ENCODE results near the gene B4GALNT2.

B4GALNT2 gene

DNA sequence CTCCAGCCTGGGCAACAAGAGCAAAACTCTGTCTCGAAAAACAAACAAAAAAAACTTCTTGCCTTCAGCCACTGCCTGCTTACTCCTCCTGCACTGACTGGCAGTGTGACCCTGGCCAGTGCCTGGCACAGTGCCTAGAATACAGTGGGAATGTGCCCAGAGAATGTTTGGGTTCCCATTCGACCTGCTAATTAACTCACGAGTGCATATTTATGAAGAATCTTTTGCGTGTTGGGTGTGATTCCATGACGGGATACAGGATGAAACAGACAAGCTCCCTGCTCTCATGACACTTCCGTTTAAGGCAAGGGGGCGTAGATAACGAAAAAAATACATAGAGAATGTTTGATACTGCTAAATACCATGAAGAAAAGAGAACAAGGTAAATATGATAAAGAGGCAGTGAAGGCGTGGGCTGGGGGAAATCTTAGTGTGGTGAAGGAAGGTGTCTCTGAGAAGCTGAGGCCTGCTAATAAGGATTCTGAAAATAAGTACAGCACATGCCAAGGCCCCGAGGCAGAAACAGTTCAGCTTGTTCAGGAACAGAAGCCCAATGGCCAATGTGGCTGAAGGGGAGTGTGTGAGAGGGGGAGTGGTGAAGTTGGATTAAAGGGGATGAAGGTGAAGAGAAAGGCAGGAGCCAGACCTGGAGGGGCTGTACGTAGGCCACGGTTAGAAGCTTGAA lies 82.2 kb downstream of the B4GALNT2 start:
- peak; percentile 38 for DNase-seq

DNA sequence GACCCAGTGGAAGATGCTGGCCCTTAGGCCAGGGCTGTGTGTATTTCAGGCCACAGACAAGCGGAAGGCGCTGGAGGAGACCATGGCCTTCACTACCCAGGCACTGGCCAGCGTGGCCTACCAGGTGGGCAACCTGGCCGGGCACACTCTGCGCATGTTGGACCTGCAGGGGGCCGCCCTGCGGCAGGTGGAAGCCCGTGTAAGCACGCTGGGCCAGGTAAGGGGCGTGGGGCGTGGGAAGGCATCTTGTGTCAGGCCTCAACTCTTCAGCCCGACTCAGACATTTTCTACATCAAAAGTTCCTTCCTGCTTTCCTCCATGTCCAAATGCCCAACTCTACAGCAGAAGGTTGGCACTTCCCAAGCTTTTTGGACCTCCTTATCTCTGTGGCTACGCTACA lies 83.9 kb downstream of the B4GALNT2 start:
- no peak for DNase-seq

DNA sequence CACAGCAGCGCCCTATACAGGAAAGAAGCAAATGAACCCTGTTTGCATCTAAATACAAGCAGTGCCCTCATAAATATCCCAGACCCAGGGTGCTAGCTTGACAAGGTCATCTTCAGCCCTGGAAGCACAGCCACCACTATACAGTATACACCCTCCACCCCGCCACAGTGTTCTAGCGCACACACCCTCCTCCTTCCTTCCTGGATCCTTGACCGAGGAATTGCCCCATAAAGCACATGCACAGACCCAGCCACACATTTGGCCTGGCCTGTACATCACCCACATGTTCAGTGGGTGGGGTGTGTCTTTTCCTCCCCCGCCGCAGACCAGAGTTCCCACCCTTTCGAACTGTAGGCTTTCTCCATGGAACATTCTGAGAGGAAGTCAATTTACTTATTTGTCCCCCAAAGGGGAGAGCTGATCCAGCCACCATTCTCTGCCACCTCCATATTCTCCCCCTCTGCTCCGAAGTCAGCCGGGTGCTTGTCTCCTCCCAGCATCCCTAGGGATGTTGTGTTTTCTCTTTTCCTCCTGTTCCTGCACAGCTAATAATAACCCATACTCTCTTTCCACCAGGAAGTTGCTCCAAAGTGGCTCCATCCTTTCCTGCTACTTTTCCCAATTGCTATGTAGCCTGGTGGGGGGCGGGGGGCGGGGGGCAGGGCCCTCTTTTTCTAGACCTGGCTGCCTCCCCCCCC lies 84.5 kb downstream of the B4GALNT2 start:
- no peak for DNase-seq

DNA sequence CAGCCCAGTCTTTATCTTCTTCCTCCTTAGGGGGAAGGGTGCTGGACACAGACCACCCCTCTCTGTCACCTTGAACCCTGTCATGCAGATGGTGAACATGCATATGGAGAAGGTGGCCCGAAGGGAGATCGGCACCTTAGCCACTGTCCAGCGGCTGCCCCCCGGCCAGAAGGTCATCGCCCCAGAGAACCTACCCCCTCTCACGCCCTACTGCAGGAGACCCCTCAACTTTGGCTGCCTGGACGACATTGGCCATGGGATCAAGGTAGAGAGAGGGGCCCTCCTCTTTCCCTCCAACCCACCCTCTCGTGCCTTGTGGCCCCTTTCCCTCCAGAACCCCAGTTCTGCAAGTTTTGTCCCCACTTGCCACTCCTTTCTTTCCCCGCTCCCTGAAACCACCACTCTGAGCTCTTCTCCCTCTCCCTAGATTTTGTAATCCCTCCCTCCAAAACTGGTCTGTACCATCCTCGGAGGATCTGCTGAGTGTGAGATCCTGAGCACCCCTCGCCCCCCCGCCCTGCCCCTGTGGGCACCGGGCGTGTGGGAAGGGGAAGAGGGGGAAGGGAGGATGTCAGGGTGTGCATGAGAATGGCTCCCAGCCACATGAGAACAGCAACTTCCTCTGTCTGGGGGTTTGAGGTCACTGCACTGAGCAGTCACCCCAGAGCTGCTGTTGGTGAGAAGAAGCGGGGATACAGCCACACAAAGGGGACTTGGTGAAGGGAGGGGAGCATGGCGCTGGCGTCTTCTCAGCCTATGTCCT lies 85.3 kb downstream of the B4GALNT2 start:
- DNase-seq, result no peak

DNA sequence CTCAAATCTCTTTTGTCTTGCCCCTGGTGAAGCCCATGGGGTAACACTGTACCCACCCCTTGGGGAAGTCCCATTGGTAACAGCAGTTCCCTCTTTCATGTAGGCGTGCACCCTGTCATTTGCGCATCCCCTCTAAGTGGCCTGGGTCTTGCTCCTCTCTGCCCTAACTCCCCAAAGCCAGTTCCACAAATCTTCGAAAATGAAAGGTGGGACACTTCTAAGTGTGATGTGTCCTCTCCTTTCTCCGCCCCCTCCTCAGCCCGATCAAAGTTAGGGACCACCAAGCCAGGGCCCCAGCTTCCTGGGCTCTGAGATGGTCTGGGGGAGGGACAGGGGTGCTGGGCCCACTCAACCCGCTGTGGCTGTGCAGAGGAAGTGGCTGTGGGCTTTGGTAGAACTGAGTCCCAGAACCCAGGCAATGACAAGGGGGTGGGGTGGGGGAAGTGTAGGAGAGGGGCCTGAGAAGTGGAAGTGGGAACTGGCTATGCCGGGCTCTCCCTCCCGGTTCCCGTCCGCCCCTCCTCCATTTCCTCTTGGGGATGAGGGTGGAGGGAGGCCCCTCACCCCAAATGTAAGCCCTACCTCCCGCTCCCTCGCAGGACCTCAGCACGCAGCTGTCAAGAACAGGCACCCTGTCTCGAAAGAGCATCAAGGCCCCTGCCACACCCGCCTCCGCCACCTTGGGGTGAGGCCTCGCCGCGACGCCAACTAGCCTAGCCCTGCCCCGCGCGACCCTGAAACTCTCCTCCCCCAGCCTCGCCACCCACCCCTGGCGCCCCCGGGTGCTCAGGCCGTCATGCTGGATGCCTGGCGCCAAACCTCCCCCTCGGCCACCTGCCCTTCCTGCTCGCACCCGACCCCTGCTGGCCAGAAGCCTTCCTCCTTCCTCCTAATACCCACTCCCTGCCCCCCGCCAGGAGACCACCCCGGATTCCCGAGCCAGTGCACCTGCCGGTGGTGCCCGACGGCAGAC lies 86.7 kb downstream of the B4GALNT2 start:
- peak; percentile 63 for DNase-seq

DNA sequence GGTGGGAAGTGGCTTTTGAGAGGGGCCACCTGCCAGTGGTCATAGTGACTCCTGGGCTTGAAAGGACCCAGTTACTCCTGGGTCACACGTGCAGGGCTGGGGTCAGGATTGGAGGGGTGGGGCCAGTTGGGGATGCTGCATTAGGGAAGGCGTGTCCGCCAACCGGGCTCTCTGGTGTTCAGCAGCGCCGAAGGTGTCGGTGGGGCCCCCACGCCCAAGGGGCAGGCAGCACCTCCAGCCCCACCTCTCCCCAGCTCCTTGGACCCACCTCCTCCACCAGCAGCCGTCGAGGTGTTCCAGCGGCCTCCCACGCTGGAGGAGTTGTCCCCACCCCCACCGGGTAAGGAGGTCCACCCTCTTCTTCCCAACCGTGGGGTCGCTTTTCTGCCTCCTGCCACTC lies 87.4 kb downstream of the B4GALNT2 start:
- DNase-seq, result no peak

DNA sequence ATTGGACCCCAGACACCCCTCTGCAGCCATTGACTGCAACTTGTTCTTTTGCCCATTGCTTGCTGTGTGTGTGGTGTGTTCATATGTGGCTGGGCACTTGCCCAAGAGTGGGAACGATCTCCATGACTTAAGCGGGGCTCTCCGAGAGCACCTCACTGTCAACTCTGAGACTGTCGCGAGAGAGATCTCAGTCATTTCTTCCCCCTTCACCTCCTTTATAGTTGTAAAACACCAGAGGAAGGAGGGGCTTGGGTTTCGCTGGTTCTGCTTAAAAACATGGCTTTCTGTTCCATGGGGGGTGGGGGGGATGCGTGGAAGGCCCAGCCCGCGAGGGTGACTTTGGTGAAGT lies 90.6 kb downstream of the B4GALNT2 start:
- no peak for DNase-seq

DNA sequence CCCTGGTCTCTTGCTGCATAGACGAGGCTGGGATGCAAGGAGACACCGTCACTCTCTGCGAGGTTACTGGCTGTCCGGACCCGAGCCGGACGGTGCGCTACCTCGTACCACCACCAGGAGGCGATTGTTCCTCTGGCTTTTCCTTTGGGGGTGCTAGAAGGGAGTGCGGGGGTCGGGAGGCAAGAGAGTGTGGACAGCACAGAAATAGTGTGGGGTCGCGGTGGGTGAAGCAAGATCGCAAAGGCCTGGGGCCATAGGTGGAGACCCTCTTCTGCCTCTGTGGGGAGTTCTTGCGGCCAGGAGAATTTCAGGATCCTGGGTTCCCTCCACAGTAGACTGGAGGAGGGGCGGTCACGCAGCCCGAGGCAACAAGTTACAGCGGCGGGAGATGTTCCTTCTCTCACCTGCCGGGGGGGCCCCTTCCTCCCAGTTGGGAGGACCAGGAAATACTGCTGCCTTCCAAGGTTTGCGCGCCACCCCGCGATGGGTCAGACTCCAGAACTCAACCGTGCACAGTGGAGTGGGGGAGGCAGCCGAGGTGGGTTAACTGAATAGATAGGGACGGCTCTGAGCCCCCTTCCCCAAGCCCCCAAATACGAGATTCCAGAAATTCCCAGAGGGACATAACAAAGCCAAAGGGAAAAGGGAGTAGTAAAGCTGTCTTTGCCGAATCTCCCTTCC lies 91.1 kb downstream of the B4GALNT2 start:
- DNase-seq, result peak; percentile 68

DNA sequence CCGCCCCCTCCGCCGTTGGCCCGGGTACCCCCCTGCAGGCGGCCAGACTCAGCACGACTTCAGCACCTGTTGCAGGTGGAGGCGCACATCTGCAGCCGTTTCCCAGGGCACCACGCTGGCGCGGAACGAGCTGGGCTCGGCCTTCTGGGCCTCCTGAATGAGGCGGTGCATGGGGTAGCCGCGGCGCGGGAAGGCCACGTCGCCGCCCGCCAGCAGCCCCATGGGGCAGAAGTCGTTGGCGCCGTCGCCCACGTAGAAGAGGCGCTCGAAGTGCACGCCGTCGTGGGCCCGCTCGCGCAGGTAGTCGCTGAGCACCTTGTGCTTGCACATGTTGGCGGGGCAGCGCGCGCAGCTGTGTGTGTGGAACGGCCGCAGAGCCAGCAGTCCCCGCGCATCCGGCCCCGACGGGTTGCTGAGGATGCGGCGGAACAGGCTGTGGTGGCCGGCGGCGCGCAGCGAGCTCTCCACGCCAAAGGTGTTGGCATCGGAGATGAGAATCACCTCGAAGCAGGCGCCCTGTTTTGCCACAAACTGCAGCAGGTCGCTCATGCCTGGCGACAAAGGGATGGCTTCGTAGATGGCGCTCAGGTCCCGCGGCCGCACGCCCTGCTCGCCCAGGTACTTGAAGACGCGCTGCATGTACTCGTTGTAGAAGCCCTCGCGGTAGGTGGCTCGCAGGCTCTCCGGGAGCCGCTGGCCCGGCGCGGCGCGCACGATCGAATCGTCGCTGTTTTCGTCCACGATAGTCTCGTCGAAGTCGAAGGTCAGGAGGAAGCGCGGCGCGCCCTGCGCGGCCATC lies 91.8 kb downstream of the B4GALNT2 start:
- DNase-seq, result peak; percentile 35

DNA sequence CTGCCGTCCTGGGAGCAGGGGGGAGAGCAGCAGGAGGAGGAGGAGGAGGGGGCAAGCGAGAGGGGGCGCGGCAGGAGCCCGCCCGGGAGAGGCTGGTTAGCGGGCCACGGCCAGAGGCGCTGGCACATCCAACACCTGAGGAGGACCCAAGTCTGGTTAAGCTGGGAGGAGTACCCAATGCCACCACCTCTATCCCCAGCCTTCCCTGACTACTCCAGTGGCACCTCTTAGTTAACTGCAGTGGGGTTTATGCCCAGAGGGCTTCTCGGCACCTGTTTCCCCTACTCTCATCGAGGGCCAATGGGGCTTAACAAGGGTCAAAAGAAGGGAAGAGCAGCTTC lies 92.4 kb downstream of the B4GALNT2 start:
- DNase-seq, result no peak

DNA sequence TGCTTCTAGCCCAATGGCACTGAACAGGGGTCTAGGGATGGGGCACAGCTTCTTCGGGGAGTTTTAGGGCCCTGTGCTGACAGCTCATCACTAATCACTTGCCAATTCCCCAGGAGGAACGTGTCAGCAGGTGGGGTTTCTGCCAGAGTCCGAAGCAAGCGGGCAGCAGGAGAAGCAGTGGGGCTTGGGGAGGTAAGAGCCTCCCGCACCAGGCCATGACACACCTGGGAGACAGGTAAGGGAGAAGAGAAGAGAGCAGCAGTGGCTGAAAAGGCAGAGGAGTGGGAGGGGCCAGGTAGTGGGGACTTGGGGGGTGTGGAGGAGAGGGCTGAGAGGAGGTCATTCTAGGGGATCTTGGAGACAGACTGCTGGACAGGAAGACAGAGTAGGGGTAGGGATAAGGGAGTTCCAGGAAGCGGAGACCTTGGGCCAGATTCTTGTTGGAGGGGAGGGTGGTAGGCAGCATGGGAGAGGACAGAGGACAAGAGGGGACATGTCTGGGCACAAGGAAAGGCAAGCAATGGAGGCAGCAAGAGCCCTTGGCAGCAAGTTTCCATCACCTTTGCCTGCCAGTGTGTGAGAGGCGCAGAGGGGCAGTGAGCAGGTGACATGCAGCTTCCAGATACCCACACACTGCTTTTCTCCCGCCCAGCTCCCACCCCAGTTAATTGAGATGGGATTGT lies 93.1 kb downstream of the B4GALNT2 start:
- DNase-seq, result no peak

Data from NCI-H82 (cell line).